SJCRH30 (cell line): ENCODE measurements around the gene ROS1. TPM values are rescaled to one million over a fixed set of nuclear protein-coding genes. Genes with fewer than 3 reads are reported as not detected.
"Not testable (repeated sequence)": the region's sequence is repeated elsewhere in the genome, so short reads cannot be mapped to it uniquely, and the experiment has no call there.

ENCODE experiments used
- DNase-seq, 2 experiments: peaks; one replicate each; pipeline ENCODE4 v3.0.0-alpha.2; 2015 to 2020
- H3K27ac ChIP-seq: fragments of 250-450 bp; sonication (Bioruptor Pico); 2 replicates; pipeline ENCODE4 v1.5.1; 2020; ENCODE audit warnings: mild to moderate bottlenecking, moderate library complexity
- H3K27me3 ChIP-seq: fragments of 250-450 bp; sonication (Bioruptor Pico); 2 replicates; pipeline ENCODE4 v1.5.1; 2020; ENCODE audit warnings: mild to moderate bottlenecking, moderate library complexity
- H3K36me3 ChIP-seq: fragments of 250-450 bp; sonication (Bioruptor Pico); 2 replicates; pipeline ENCODE4 v1.5.1; 2020; ENCODE audit warnings: mild to moderate bottlenecking, moderate library complexity
- H3K4me1 ChIP-seq: fragments of 250-450 bp; sonication (Bioruptor Pico); 2 replicates; pipeline ENCODE4 v1.5.1; 2020; ENCODE audit warnings: mild to moderate bottlenecking, moderate library complexity
- H3K4me3 ChIP-seq: fragments of 250-450 bp; sonication (Bioruptor Pico); 2 replicates; pipeline ENCODE4 v1.5.1; 2020; ENCODE audit warnings: mild to moderate bottlenecking, moderate library complexity
- H3K9me3 ChIP-seq: fragments of 250-450 bp; sonication (Bioruptor Pico); replicated peaks from 2 replicates; pipeline ENCODE4 v1.5.1; 2020; ENCODE audit warnings: mild to moderate bottlenecking, moderate library complexity
- total RNA-seq: library from RNA; depleted of rRNA; stranded (reverse); fragments of >200 nt; shearing (Covaris generic); gene quantifications from 2 replicates; pipeline ENCODE4 v1.2.3, GENCODE V29; 2014; rRNA removed

ROS1 gene
- 0.05 and 0.10 TPM in 2 replicates for total RNA-seq

- Histone ChIP-seq H3K4me3 (no peak within 1 kb of the TSS), H3K27ac (no peak within 1 kb of the TSS), H3K36me3 (no peaks in the 10 kb centered on the region), H3K9me3 (no peaks in the 10 kb centered on the region), H3K4me1 (peaks cover 8% of the 10 kb centered on the region), H3K27me3 (no peaks in the 10 kb centered on the region)
- no peak for DNase-seq
Measured at GRCh38 chr6:117425431-117426153, at the start of gene ROS1. Gene ROS1 (minus strand): TSS chr6:117425942. CDS start chr6:117425656, 286 bp downstream.

GRCh38 chr6:117473401-117473800 is 47.7 kb upstream of the ROS1 start:
- H3K27me3 ChIP-seq, result no peaks in the 10 kb centered on the region
- H3K36me3 ChIP-seq, result no peaks in the 10 kb centered on the region
- H3K4me1 ChIP-seq, result no peaks in the 10 kb centered on the region
- no peaks in the 10 kb centered on the region for H3K9me3 ChIP-seq
- H3K4me3 ChIP-seq, result no peak overlapping the region
- no peak overlapping the region for H3K27ac ChIP-seq
- DNase-seq, result no peak

GRCh38 chr6:117472667-117473066 is 46.9 kb upstream of the ROS1 start:
- DNase-seq, result no peak
- no peak overlapping the region for H3K4me3 ChIP-seq
- no peaks in the 10 kb centered on the region for H3K4me1 ChIP-seq
- H3K9me3 ChIP-seq, result no peaks in the 10 kb centered on the region
- no peak overlapping the region for H3K27ac ChIP-seq
- no peaks in the 10 kb centered on the region for H3K27me3 ChIP-seq
- no peaks in the 10 kb centered on the region for H3K36me3 ChIP-seq

GRCh38 chr6:117469791-117470190 is 44.0 kb upstream of the ROS1 start:
- Histone ChIP-seq H3K9me3 (no peaks in the 10 kb centered on the region), H3K27me3 (no peaks in the 10 kb centered on the region), H3K4me3 (no peak overlapping the region), H3K27ac (no peak overlapping the region), H3K4me1 (no peaks in the 10 kb centered on the region), H3K36me3 (no peaks in the 10 kb centered on the region)
- DNase-seq, result no peak

GRCh38 chr6:117469356-117469755 is 43.6 kb upstream of the ROS1 start:
- H3K27ac ChIP-seq, result no peak overlapping the region
- H3K4me3 ChIP-seq, result no peak overlapping the region
- H3K4me1 ChIP-seq, result no peaks in the 10 kb centered on the region
- no peaks in the 10 kb centered on the region for H3K27me3 ChIP-seq
- H3K36me3 ChIP-seq, result no peaks in the 10 kb centered on the region
- H3K9me3 ChIP-seq, result no peaks in the 10 kb centered on the region
- no peak for DNase-seq

- not testable (repeated sequence) for H3K27me3 ChIP-seq, H3K9me3 ChIP-seq, H3K4me3 ChIP-seq, H3K27ac ChIP-seq, H3K36me3 ChIP-seq, H3K4me1 ChIP-seq, DNase-seq
Measured at GRCh38 chr6:117468527-117468926, 42.8 kb upstream of the ROS1 start.

- H3K9me3 ChIP-seq, result no peaks in the 10 kb centered on the region
- H3K27ac ChIP-seq, result no peak overlapping the region
- no peaks in the 10 kb centered on the region for H3K36me3 ChIP-seq
Measured at GRCh38 chr6:117467876-117468275, 42.1 kb upstream of the ROS1 start.

GRCh38 chr6:117465691-117466090 is 39.9 kb upstream of the ROS1 start:
- Histone ChIP-seq H3K36me3 (no peaks in the 10 kb centered on the region), H3K9me3 (no peaks in the 10 kb centered on the region), H3K4me3 (no peak overlapping the region), H3K27me3 (no peaks in the 10 kb centered on the region), H3K27ac (no peak overlapping the region), H3K4me1 (no peaks in the 10 kb centered on the region)
- DNase-seq, result no peak

More at GRCh38 chr6:117467876-117468275, 42.1 kb upstream of the ROS1 start:
- no peaks in the 10 kb centered on the region for H3K27me3 ChIP-seq
- no peaks in the 10 kb centered on the region for H3K4me1 ChIP-seq
- H3K4me3 ChIP-seq, result no peak overlapping the region
- DNase-seq, result no peak

- Histone ChIP-seq H3K9me3 (no peaks in the 10 kb centered on the region), H3K27ac (no peak overlapping the region), H3K4me1 (no peaks in the 10 kb centered on the region), H3K4me3 (no peak overlapping the region), H3K36me3 (no peaks in the 10 kb centered on the region), H3K27me3 (no peaks in the 10 kb centered on the region)
- no peak for DNase-seq
Measured at GRCh38 chr6:117464700-117465099, 39.0 kb upstream of the ROS1 start.

GRCh38 chr6:117463762-117464665 is 38.3 kb upstream of the ROS1 start:
- no peak for DNase-seq
- Histone ChIP-seq H3K27ac (no peak overlapping the region), H3K9me3 (no peaks in the 10 kb centered on the region), H3K36me3 (no peaks in the 10 kb centered on the region), H3K4me3 (no peak overlapping the region), H3K4me1 (no peaks in the 10 kb centered on the region), H3K27me3 (no peaks in the 10 kb centered on the region)

- H3K9me3 ChIP-seq, result no peaks in the 10 kb centered on the region
- no peak overlapping the region for H3K27ac ChIP-seq
- H3K4me3 ChIP-seq, result no peak overlapping the region
- DNase-seq, result no peak
- H3K36me3 ChIP-seq, result no peaks in the 10 kb centered on the region
- H3K27me3 ChIP-seq, result no peaks in the 10 kb centered on the region
- H3K4me1 ChIP-seq, result no peaks in the 10 kb centered on the region
Measured at GRCh38 chr6:117459204-117459944, 33.6 kb upstream of the ROS1 start.

- H3K36me3 ChIP-seq, result no peaks in the 10 kb centered on the region
- no peaks in the 10 kb centered on the region for H3K4me1 ChIP-seq
- H3K27ac ChIP-seq, result no peak overlapping the region
- no peak for DNase-seq
- H3K27me3 ChIP-seq, result no peaks in the 10 kb centered on the region
- H3K4me3 ChIP-seq, result no peak overlapping the region
- H3K9me3 ChIP-seq, result no peaks in the 10 kb centered on the region
Measured at GRCh38 chr6:117456998-117457397, 31.3 kb upstream of the ROS1 start.

- DNase-seq, result no peak
- Histone ChIP-seq H3K4me3 (no peak overlapping the region), H3K36me3 (no peaks in the 10 kb centered on the region), H3K4me1 (peaks cover 6% of the 10 kb centered on the region), H3K27ac (no peak overlapping the region), H3K9me3 (no peaks in the 10 kb centered on the region), H3K27me3 (no peaks in the 10 kb centered on the region)
Measured at GRCh38 chr6:117456250-117456649, 30.5 kb upstream of the ROS1 start.

- no peak overlapping the region for H3K4me3 ChIP-seq
- H3K36me3 ChIP-seq, result no peaks in the 10 kb centered on the region
- peaks cover 31% of the 10 kb centered on the region for H3K4me1 ChIP-seq
- no peak for DNase-seq
- H3K27ac ChIP-seq, result no peak overlapping the region
- H3K27me3 ChIP-seq, result no peaks in the 10 kb centered on the region
- H3K9me3 ChIP-seq, result no peaks in the 10 kb centered on the region
Measured at GRCh38 chr6:117451671-117452070, 25.9 kb upstream of the ROS1 start.
